EL (cell line): Measurements from ENCODE around the gene RNF187.
A peak's percentile ranks its signal among the peaks of the same experiment; 100 is the strongest.

ENCODE experiments used
- DNase-seq: peaks from one replicate; pipeline ENCODE4 v3.0.0-alpha.2; 2016

RNF187 gene

DNA sequence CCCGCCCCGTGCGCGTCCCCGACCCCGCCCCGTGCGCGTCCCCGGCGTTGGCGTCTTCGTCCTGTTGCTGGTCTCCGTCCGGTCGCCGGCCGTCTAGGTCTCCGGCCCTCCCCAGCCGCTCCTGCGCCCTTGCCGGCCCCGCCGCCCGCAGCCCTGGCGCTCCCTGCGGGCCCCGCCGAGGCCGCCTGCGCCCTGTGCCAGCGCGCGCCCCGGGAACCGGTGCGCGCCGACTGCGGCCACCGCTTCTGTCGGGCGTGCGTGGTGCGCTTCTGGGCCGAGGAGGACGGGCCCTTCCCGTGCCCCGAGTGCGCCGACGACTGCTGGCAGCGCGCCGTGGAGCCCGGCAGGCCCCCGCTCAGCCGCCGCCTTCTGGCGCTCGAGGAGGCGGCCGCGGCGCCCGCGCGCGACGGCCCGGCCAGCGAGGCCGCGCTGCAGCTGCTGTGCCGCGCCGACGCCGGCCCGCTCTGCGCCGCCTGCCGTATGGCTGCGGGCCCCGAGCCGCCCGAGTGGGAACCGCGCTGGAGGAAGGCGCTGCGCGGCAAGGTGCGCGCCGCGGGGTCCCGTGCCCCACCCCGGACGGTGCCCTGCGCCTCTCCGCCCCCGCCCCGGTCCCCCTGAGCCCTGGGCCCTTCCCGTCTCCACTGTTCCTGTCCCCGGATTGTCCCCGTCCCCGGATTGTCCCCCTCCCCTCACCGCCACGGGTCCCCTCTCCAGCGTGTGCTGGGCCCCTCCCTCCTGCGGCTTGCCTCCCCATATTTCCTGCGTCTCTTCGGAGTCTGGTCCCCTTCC, at the start of gene RNF187:
TSS of gene RNF187 (plus strand) at position 47 of the 789 bp plus-strand sequence.
- DNase-seq = no peak

DNA sequence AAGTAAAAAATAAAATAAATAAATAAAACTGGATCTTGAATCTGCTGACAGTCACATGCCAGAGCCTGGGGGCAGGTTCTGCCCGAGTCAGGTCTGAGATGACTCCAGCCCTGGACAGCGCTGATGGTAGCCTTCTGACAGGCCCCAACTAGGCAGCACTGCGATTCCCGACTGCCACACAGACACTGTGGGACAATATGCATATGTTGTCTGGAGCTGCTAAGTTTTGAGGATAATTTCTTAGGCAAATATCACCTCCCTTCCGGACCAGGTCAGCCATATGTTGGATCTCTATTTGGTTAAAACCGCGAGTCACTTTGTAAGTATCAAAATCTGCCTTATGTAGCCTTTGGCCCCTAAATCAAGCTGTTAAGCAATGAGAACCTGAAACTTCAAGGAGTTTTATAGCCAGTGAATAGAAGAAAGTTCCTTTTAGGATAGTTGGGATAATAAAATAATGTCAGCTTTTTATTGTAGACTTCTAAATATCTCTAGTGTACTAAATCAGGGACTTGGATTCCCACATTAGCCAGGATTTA, 49.7 kb upstream of the RNF187 start:
- no peak for DNase-seq

DNA sequence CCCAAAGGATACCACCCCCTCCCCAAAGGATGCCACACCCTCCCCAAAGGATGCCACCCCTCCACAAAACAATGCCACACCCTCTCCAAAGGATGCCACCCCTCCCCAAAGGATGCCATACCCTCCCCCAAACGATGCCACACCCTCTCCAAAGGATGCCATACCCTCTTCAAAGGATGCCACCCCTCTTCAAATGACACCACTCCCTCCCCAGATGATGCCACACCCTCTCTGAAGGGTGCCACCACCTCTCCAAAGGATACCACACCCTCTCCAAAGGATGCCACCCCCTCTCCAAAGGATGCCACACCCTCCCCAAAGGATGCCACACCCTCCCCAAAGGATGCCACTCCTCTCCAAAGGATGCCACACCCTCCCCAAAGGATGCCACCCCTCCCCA, 48.9 kb upstream of the RNF187 start:
- DNase-seq = no peak

DNA sequence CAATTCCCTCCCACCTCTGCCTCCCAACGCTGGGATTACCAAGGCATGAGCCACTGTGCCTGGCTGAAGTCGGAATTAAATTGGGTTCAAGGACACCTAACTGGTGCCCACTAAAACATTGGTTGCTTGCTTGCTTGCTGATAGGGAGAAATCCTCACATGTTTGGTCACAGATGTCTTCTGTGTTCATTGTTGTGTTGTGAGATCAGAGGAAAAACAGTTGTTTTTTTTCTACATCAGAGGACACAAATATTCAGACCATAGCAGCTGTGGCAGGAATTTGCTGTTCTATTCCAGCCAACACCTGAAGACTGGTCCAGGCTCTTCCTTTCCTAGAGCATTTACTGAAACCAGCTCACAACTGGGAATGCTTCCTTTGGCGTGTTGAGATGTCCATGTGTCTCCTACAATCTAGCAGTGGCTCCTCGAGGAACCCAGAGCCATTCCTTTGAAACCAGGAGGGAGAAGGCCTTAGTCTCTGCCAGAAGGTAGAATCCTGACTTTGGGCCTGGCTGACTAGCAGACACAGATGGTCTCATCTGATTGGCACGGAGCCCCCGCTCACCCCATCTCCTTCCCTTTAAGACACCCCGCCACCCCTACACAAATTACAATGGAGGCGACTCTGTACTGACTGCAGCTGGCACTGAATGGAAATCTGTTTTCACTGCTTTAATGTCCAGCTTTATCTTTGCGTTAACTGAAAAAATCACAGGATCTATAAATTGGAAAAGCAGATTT, 46.3 kb upstream of the RNF187 start:
- DNase-seq = no peak

DNA sequence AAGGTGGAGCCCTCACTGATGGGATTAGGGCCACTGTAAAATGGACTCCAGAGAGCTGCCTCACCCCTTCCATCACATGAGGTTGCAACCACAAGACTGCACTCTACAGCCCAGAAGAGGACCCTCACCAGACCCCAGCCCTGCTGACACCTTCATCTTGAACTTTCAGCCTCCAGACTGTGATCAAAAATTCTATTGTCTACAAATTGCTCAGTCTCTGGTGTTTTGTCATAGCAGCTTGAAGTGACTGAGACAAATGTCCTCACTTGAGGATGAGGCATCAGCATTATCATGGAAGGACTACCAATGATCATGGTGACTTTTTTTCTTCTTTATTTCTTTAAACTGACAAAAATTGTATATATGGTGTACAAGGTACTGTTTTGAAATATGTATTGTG, 43.8 kb upstream of the RNF187 start:
- no peak for DNase-seq

DNA sequence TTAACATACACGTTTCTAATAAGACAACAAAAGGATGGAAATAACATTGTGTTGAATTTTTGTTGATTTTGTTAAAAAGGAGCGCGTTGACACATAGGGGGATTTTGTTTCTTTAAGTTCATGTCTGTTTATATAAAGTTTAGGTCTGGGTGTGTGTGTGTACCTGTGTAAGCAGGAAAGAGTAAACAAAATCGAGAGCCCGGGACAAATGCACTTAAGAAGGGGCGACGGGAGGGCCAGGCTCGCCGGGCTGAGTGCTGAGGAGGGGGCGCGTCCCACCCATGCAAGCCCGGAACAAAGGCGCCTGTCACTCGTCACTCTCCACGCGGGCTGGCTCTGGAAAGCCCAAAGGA, 41.7 kb upstream of the RNF187 start:
- DNase-seq = no peak

DNA sequence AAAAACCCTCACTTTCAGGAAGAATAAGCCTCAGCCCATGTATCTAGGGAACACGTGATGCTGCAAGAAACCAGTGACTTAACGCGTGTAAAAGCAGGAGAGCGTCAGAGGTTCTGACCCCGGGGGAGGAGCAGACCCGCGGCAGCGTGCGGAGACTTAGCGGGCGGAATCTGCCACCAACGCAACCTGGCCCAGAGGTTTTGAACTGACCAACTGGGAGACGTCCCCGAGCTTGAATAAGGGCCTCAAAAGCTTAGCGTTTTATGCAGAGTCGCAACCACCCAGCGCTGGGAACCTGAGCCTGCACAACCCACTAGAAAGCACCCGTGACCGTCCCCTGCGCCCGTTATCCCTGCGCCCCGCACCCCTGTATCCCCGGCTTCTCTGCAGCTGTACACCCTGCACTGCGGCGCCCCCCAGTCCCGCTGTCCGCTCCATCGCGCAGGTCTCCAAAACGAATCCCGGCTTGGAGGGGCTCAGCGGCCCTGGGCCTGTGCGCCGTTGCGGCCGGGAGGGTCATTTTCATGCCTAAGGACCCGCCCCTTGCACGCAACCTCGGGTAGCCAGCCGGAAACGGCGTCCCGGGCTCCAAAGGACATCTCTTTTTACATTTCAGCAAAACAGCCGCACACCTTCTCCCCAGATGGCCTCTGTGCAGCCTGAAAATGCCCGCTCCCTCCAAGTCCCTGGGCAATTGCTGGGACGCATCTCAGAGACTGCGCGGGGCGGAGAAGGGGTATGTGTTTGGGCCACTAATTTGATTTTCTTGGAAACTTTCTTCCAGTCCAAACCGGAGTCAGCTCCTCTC, 41.1 kb upstream of the RNF187 start:
- peak; percentile 47 for DNase-seq

DNA sequence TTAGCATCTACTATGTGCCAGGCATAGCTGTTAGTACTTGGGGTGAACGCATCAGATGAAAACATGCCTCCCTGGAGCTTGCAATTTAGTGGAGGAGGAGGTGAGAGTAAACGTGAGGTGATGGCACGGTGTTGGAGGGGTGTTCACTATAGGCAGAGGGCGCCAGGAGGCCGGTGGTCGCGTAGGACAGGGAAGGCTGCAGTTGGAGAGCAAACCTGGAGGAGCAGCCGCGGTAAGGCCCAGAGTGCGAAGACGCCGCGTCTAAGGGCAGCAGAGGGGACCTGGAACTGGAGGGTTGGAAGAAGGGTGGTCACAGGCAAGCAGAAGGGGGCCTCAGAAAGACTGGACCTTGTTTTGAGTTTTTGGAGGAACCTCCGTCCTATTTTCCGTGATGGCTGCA, 40.3 kb upstream of the RNF187 start:
- DNase-seq = no peak

DNA sequence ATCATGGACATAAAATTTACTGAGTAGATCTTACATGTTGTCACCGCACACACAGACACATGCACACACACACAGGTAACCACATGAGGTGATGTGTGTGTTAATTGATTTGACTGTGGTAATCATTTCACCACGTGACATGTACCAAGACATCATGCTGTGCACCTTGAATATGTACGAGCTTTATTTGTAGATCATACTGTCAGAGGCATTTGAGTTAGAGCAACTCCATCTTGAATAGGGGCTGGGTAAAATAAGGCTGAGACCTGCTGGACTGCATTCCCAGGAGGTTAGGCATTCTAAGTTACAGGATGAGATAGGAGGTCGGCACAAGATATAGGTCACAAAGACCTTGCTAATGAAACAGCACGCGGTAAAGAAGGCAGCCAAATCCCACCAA, 38.8 kb upstream of the RNF187 start:
- DNase-seq = no peak

DNA sequence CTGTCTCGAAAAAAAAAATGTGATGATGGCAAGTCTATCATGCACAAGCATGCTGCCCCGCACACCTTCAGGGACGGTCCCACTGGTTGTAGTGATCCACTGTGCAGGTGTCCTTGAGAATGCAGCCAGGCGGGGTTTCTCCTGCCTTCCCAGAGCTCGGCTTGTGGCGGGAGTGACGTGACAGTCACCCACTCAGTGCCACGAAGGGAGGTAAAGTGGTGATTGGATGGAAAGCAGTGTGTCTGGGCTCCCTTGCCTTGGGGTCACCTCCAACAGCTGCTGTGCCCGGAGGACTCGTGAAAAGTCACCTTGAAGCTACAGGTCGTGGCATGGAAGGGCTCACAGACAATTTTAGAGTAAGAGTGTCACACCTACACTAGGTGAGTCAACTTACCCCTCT, 37.0 kb upstream of the RNF187 start:
- DNase-seq = no peak

DNA sequence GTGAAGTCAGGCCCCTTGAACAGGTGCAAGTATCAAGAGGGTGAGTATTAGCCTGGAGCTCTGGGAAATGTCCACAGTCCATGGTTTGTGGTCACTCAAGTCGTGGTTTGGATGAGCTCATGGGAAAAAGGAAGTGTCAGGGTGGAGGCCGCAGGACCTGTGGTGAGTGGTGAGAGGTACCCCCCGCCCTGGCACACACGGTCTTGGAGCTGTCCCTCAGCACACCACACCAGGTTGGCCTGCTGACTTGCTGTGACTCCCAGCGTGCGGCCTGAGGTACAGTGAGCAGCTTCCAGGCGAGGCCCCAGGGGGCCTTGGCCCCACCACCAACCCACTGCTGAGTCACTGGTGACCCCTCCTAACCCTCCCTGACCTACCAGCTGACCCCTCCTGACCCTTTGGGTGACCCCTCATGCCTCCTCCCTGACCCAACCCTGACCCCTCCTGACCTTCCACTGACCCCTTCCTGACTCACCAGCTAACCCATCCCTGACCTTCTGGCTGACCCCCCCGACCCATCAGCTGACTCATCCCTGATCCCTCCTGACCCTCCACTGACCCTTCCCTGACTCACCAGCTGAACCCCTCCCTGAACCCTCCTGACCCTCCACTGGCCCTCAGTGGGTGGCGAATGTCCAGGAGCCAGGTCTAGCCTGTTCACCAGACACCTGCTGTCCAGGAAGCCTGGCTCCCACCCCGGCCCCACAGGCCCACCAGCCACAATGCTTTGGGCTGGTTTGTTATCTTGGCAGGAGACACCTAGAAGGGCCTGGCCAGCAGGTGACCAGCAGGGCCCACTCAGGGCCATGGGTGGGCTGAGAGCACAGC, 34.8 kb upstream of the RNF187 start:
- DNase-seq = peak; percentile 39

DNA sequence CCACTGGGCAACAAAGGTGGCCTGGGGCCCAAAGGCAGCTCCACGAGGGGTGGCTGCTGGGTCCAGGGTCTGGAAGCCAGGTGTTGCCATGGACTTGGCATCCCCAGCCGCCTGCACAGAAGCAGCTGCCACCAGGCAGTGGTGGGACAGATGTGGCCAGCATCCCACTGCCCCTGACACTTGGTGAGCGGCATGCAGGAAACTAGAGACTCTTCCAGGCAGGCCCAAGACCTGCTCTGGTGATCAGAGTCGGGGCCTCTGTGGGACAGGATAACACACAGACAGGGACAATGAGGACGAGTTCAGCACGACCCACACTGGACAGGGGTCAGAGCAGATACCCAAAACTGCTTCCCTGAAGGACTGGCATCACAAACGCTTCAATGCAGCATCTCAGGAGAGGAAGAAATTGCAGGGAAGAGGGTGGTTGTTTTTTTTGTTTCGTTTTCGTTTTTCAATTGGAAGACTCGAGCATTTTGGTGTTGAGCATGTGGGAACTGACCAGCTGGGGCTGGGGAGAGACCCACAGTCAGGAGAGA, 34.1 kb upstream of the RNF187 start:
- no peak for DNase-seq

DNA sequence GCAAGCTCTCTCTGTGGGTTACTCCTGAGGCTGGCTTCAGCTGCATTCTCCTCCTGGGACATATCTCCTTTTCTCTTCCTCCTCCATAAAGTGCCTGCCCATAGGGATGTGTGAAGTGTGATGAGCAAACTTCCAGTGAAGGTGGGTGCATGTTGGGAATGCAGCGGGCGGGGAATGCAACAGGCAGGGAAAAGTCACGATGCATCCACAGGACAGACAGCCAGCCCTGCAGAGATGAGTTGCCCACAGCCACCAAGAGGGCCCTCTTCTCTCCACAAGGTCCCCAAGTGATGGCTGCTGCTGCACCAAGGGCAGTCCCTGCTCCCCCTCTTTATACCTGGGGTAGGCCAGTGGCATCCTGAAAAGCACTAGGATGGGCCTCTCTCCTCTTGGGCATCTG, 33.6 kb upstream of the RNF187 start:
- DNase-seq = no peak

DNA sequence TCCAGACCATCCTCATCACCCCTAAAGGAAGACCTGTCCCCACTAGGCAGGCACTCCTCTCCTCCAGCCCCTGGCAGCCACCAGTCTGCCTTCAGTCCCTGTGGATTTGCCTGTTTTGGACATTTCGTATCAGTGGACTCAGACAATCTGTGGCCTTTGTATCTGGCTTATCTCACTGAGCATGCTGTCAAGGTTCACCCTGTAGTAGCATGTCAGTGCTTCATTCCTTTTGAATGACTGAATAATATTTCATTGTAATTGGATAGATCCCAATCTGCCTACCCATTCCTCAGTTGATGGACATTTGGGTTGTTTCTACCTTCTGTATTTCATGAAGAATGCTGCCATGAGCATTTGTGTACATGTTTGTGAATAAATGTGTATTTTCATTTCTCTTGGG, 32.9 kb upstream of the RNF187 start:
- DNase-seq = no peak

DNA sequence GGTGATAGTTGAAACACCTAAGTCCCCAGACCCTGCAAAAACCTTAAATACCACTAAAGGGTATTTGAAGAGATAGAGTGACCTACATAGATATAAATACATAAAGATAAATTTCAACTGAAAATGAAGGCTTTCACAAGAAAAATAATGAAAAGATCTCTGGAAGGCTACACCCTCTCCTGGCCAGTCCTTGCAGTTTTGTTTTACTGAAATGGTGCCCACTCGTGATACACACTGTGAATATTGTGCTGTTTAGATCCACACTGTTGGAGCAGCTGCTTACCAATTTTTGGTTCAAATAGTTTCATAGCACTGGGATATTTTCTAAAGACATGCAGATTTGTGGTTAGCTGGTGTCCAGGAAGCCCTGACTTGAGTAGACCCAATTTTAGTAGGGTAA, 31.5 kb upstream of the RNF187 start:
- no peak for DNase-seq

DNA sequence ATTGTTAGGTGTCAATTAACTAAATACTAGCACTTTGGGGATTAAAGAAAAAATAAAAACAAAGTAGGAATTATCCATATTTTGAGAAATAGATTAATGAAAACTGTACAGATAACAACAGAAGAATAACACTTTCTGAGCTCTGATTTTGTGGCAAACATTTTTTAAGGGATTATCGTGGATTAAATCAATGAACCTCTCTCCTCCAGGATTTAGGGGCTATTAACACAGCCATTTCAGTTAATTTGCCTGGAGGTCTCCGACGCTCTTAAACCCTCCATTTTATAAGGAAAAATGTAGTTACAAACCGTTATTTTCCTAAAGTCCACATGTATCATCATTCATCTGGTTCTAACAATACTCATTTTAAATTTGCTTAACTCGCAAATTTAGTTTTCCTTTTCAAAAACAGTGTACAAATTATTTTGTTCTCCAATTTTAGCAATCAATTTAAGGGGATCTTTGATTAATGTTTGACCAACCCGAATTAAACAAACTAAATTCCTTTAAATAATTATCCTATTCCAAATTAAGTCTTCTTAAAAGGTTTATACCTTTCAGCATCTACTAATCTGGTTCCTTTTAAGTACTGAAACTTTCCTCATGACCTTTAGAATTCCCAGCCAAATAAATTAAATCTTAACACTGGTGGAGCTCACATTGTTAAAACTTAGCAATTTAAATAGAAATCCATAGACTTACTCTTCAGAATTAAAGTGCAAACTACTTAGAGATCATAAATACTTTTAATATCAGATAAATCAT, 30.7 kb upstream of the RNF187 start:
- DNase-seq = no peak

DNA sequence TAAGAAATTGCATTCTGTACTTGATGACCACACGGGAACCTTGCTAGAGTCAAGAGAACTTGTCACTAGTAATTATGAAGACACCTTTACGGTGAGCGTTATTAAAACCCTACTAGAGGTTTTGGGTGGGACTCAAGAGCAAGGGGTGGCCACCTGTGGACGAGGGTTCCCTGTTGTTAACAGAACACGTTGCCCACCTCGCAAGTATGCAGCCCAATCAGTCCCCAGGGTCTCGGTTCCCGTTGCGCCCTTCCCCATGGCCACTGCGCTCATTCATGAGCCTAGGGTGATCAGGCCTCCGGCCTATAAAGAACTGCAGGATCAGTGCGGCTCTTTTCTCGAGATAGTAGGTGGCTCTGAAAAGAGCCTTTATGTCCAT, 30.2 kb upstream of the RNF187 start:
- DNase-seq = no peak

DNA sequence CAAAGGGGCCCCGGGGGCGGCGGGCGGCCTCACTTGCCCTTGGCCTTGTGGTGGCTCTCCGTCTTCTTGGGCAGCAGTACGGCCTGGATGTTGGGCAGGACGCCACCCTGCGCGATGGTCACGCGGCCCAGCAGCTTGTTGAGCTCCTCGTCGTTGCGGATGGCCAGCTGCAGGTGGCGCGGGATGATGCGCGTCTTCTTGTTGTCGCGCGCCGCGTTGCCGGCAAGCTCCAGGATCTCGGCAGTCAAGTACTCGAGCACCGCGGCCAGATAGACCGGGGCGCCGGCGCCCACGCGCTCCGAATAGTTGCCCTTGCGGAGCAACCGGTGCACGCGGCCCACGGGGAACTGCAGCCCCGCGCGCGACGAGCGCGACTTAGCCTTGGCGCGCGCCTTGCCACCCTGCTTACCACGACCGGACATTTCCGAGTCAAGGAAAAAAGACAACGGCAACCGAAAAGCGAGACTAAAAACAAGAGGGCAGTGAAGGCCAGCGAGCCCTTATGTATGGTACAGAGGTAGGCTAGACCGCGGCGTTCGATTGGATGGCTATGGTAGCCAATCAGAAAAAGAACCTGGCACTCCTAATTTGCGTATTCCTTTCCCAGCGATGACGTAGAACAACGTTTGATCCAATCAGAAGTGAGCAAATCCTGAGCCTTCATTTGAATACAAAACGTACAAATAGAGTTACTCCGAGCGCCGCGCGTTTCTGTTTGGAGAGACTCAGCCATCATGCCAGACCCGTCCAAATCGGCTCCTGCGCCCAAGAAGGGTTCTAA, 29.6 kb upstream of the RNF187 start:
- peak; percentile 99 for DNase-seq

DNA sequence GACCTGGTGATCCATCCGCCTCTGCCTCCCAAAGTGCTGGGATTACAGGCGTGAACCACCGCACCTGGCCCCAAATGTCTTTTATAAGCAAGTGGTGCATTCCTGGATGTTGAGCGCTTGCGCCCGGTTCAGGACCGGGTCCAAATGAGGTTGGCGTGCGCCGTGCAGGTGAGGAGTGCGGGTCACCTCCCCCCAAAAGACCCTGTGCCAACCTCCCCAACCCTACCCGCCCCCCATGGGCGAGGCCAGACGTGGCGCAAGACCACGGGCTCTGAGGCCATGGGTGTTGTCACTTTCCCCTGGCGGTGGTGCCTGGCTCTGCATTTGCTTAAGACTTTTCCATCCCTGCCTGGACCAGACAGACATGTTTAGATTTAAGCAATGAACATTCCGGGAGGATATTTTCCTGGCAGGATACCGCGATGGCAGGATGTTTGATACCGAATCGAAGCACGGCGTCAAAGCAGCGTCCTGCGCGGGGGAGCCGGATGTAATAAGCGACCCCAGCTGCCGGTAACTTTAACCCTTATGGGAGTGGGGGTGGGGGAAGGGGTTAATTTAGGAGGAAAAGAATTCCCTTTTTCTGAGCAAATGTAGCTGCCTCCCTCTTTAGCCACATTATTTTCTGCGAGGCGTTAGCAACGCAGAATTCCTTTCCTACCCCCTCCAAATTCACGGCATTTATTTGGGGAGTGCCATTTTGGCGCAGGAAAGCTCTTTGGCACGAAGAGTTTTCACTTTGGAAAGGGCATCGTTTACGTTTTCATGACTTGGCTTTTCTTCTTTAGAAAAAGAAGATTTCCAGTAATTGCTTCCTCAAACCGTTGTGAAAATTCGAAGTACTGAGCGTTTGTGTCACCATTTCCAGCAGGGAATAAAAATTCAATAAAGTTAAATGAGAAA, 27.8 kb upstream of the RNF187 start:
- peak; percentile 82 for DNase-seq

DNA sequence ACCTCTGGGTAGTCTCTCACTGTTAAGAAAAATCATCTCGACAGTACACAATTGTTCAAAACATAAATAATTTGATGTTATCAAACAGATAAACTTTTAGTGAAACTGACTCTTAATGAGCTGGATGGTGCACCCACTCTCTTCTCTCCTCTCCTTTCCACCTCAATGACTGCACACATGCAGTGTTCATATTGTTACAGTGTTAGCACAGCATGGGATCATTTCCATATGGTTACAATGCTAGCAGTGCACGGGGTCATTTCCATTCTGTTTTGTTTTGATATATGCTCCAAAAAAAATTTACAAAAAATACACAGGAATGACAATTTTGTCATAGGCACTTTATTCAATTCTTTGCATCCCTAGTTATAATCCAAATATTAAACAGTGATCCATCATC, 26.4 kb upstream of the RNF187 start:
- DNase-seq = no peak
